Fibroblast of peridontal ligament (primary cell): ENCODE data around the gene MYO1E.

Experiments
- DNase-seq: peaks from one replicate; pipeline ENCODE4 v3.0.0-alpha.2; 2010; ENCODE audit errors: extremely low read depth

Gene MYO1E

GRCh38 chr15:59262316-59262715 lies 110.4 kb downstream of the MYO1E start:
- DNase-seq = no peak

- DNase-seq = no peak
Observed at GRCh38 chr15:59260090-59260489, 112.6 kb downstream of the MYO1E start.

- no peak for DNase-seq
Observed at GRCh38 chr15:59259137-59259943, 113.3 kb downstream of the MYO1E start.

GRCh38 chr15:59258317-59258716 lies 114.4 kb downstream of the MYO1E start:
- no peak for DNase-seq

GRCh38 chr15:59257140-59257539 lies 115.5 kb downstream of the MYO1E start:
- DNase-seq = no peak

GRCh38 chr15:59256482-59256881 lies 116.2 kb downstream of the MYO1E start:
- no peak for DNase-seq

- DNase-seq = no peak
Observed at GRCh38 chr15:59255680-59256336, 116.9 kb downstream of the MYO1E start.

- no peak for DNase-seq
Observed at GRCh38 chr15:59252137-59252536, 120.5 kb downstream of the MYO1E start.

GRCh38 chr15:59251001-59251845 lies 121.4 kb downstream of the MYO1E start:
- peak; percentile 10 for DNase-seq

GRCh38 chr15:59250249-59250648 lies 122.4 kb downstream of the MYO1E start:
- DNase-seq = no peak

GRCh38 chr15:59249816-59250215 lies 122.9 kb downstream of the MYO1E start:
- DNase-seq = no peak

GRCh38 chr15:59247364-59247763 lies 125.3 kb downstream of the MYO1E start:
- DNase-seq = peak; percentile 85

- no peak for DNase-seq
Observed at GRCh38 chr15:59245559-59245958, 127.1 kb downstream of the MYO1E start.

- no peak for DNase-seq
Observed at GRCh38 chr15:59244337-59244736, 128.3 kb downstream of the MYO1E start.

- no peak for DNase-seq
Observed at GRCh38 chr15:59243622-59244021, 129.0 kb downstream of the MYO1E start.

- no peak for DNase-seq
Observed at GRCh38 chr15:59242649-59243048, 130.0 kb downstream of the MYO1E start.

- no peak for DNase-seq
Observed at GRCh38 chr15:59240036-59240435, 132.6 kb downstream of the MYO1E start.

GRCh38 chr15:59237924-59238331 lies 134.7 kb downstream of the MYO1E start:
- DNase-seq = no peak

GRCh38 chr15:59237119-59237855 lies 135.4 kb downstream of the MYO1E start:
- DNase-seq = no peak

- no peak for DNase-seq
Observed at GRCh38 chr15:59236394-59236793, 136.3 kb downstream of the MYO1E start.

GRCh38 chr15:59232476-59232875 lies 140.2 kb downstream of the MYO1E start:
- DNase-seq = peak; percentile 90
